ENCODE measurements around the gene SMIM43.

Gene SMIM43

DNA sequence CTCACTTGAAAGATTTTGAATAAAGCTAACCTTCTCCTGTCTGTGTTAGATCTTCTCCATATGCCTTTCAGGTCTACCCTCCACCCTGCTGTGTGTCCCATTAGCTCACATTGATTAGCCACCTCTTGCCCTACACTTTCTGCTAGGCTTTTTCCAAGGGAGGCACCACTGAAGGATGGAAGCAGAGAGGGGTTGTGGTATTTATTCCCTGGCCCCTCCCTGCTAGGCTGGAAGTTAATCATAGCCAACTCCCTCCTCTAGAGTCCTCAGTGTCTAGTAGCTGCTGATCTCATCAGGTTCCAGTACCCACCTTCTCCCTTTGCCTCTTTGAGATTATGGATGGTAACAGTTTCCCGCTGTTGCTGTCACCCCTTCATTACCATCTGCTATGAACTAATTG lies 8.9 kb upstream of the SMIM43 start:
- DNase-seq (ENCODE audit: low read depth) = no peak
- TF ChIP-seq, protein P1, sequence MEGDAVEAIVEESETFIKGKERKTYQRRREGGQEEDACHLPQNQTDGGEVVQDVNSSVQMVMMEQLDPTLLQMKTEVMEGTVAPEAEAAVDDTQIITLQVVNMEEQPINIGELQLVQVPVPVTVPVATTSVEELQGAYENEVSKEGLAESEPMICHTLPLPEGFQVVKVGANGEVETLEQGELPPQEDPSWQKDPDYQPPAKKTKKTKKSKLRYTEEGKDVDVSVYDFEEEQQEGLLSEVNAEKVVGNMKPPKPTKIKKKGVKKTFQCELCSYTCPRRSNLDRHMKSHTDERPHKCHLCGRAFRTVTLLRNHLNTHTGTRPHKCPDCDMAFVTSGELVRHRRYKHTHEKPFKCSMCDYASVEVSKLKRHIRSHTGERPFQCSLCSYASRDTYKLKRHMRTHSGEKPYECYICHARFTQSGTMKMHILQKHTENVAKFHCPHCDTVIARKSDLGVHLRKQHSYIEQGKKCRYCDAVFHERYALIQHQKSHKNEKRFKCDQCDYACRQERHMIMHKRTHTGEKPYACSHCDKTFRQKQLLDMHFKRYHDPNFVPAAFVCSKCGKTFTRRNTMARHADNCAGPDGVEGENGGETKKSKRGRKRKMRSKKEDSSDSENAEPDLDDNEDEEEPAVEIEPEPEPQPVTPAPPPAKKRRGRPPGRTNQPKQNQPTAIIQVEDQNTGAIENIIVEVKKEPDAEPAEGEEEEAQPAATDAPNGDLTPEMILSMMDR (IDR thresholded peaks at IDR 0.05; ENCODE audit: low read length, missing control alignments) = no peak
- no peak overlapping the region for H3K4me3 ChIP-seq (replicated peaks; ENCODE audit: low read depth, low read length)

DNA sequence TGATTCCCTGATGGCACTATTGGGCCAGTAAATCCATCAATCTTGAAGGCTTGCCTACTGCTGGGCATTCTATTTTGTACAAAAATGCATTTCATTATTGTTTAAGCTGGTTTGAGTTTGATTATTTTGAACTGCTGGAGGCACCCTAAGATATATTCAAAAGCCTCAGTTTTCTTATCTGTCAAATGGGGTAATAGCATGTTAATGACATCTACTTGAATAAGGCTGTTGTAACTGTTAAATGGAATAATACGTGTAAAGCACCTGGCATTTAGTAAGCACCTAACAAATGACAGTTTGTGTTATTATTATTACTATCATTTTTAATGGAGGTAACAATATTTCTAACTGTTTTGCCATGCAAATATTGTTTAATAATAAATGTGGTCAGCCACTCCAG lies 6.9 kb upstream of the SMIM43 start:
- TF ChIP-seq, protein P1 (IDR thresholded peaks at IDR 0.05; ENCODE audit: low read length, missing control alignments) = no peak
- DNase-seq (ENCODE audit: low read depth) = no peak

DNA sequence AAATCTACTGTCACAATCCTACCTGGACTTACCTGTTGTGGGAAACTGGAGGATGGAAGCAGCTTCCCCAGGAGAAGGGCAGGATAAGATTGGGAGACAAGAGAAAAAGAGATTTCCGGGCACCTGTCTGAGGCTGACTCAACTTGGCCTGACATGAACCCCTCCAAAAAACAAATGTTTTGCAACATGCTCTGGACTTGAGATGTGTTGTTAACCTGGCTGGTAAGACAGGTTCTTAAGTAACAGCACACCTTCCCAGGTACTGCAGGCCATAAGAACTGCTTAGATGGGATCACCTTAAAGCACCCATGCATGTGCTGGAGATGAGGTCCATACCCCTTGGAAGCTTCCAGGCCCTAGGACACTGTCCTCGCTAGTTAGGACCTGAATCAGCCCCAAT lies 4.4 kb upstream of the SMIM43 start:
- TF ChIP-seq, protein P1 (IDR thresholded peaks at IDR 0.05; ENCODE audit: low read length, missing control alignments) = no peak
- DNase-seq (ENCODE audit: low read depth) = no peak
- H3K4me3 ChIP-seq (replicated peaks; ENCODE audit: low read depth, low read length) = no peak overlapping the region

More for the DNA sequence above, 6.9 kb upstream of the SMIM43 start:
- H3K4me3 ChIP-seq (replicated peaks; ENCODE audit: low read depth, low read length) = no peak overlapping the region

DNA sequence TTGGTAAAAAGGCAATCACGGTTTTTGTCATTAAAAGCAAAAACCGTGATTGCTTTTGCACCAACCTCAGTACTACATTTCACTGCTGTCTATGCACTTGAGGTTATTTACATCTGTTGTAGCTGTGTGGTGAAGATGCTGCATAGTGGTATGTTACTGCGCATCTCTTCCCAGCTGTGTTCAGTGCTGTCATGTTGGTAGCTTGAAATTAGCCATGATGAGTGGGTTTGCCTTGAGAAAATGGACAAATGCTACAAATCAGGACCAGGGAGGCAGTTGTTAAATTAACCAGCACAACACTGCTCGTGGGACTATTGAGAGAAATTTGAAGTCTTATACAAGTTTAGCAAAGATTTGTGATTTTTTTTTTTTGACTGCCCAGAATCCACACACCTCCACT lies 2.2 kb upstream of the SMIM43 start:
- TF ChIP-seq, protein P1 (IDR thresholded peaks at IDR 0.05; ENCODE audit: low read length, missing control alignments) = no peak
- H3K4me3 ChIP-seq (replicated peaks; ENCODE audit: low read depth, low read length) = no peak overlapping the region
- DNase-seq (ENCODE audit: low read depth) = no peak

DNA sequence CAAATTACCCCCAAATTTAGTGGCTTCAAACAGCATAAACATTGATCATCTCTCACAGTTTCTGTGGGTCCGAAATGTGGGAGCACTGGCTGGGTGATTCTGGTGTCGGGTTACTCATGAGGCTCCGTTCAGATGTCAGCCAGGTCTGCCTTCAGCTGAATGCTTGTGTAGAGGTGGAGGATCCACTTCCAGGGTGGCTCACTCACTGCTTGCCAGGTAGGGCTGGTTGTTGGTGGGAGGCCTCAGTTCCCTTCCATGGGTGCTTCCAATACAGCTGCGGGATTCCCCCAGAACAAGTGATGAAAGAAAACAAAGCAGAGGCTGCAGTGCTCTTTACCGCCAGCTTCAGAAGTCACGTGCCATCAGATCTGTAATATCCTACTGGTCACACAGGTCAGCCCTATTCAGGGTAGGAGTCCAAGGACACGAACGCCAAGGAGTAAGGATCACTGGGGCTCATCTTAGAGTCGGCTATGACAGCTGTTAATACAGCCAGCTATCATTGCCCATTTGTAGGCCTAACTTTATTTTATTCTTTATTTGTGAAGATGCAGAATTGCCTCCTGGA lies 1.1 kb upstream of the SMIM43 start:
- DNase-seq (ENCODE audit: low read depth) = no peak
- no peak overlapping the region for H3K4me3 ChIP-seq (replicated peaks; ENCODE audit: low read depth, low read length)
- TF ChIP-seq, protein P1 (IDR thresholded peaks at IDR 0.05; ENCODE audit: low read length, missing control alignments) = no peak

DNA sequence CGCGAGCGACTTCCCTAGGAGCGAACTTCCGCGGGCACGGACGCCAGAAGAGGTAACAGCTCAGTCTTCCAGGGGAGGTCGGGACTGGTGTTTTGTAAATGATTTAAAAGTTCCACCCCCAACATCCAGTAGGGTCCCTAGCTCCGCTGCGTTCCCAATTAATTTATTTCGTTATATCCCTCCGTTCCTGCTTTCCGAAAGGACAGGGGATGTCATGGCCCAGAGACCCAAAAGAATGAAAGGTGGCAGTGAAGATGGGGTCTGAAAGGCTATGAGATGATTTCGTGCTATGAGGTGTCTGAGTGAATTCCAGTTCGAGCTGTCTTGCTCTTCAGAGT lies 373 bp upstream of the SMIM43 start:
- DNase-seq (ENCODE audit: low read depth) = no peak
- peak overlapping the region; percentile 55 for H3K4me3 ChIP-seq (replicated peaks; ENCODE audit: low read depth, low read length)
- TF ChIP-seq, protein P1 (IDR thresholded peaks at IDR 0.05; ENCODE audit: low read length, missing control alignments) = no peak

DNA sequence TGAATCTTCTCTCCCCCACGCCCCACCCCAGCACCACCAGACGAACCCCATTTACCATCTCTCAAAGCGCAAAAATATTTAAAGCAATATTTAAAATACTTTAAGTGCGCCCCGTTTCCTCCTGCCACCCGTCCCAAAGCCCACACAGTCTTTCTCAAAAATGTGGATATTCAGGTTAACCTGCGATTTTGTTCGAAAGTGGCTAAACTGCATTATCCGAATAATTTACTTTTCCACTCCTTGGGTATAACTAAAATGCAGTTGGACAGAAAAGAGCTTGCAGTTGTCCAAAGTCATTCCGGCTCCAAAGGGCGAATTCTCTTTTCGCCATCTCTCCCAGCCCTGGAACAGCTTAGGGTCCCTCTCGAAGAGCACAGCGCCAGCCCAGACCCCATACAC lies 662 bp downstream of the SMIM43 start:
- peak overlapping the region; percentile 55 for H3K4me3 ChIP-seq (replicated peaks; ENCODE audit: low read depth, low read length)
- TF ChIP-seq, protein P1 (IDR thresholded peaks at IDR 0.05; ENCODE audit: low read length, missing control alignments) = no peak
- no peak for DNase-seq (ENCODE audit: low read depth)
